Gastroesophageal sphincter (tissue), 3 donors: ENCODE measurements around the gene XIRP2.

Source experiments
- EP300 ChIP-seq: sonication (generic); formaldehyde crosslinking; IDR thresholded peaks from one replicate; pipeline ENCODE4 v1.6.1; 2017; ENCODE audit warnings: antibody characterized with exemption, mild to moderate bottlenecking
- TF ChIP-seq, protein P1 (sequence below), 4 experiments: fragments of 200-600 bp in 2 of 4; fragments of 450-650 bp in 2 of 4; sonication (generic) in 1 of 4; IDR thresholded peaks; one replicate each; pipeline ENCODE4 v1.5.1; 2017 to 2019; ENCODE audit warnings: antibody characterized with exemption in 4 of 4, mild to moderate bottlenecking in 2 of 4, moderate library complexity in 2 of 4

DNA sequence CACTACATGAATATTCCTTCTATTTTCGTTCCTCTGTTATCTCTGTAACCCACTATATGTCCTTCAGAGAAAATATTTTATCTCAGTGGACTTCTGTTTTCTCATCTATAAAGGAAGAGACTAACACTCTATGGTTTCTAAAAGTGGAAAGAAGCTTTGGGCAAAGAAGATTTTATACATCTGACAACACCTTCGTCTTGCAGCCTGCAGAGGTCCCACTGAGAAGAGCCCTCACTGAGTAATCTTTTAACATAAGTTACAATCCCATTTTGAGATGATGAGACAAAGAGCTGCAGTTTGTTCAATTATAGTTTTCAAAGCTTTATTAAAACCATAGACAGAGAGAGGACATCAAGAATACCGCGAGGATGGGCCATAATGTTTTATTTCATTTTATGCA is 28.7 kb downstream of the XIRP2 start:
- TF ChIP-seq, protein P1, sequence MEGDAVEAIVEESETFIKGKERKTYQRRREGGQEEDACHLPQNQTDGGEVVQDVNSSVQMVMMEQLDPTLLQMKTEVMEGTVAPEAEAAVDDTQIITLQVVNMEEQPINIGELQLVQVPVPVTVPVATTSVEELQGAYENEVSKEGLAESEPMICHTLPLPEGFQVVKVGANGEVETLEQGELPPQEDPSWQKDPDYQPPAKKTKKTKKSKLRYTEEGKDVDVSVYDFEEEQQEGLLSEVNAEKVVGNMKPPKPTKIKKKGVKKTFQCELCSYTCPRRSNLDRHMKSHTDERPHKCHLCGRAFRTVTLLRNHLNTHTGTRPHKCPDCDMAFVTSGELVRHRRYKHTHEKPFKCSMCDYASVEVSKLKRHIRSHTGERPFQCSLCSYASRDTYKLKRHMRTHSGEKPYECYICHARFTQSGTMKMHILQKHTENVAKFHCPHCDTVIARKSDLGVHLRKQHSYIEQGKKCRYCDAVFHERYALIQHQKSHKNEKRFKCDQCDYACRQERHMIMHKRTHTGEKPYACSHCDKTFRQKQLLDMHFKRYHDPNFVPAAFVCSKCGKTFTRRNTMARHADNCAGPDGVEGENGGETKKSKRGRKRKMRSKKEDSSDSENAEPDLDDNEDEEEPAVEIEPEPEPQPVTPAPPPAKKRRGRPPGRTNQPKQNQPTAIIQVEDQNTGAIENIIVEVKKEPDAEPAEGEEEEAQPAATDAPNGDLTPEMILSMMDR (IDR thresholded peaks at IDR 0.05): no peak
- no peak for TF ChIP-seq EP300
